Stimulated activated effector memory CD8-positive, alpha-beta T cell treated with anti-CD3 and anti-CD28 coated beads, Interleukin-12 subunit alpha, Interleukin-12 subunit beta, amount 100 ng/mL, for 72 hours (primary cell): Measurements from ENCODE around the gene OR10X1.

ENCODE experiments used
- ATAC-seq: fragments of 150-1000 bp; cut with Tn5 transposase; 2 replicates; pipeline ENCODE4 v1.10.0; 2021
- DNase-seq, 2 donors: peaks; one replicate each; pipeline ENCODE4 v3.0.0; 2021 to 2022; ENCODE audit warnings: low spot score in 2 of 2
- H3K27ac Mint-ChIP-seq: one replicate; pipeline ENCODE4 v1.8.0; 2022; ENCODE audit warnings: mild to moderate bottlenecking, mixed read lengths
- H3K36me3 Mint-ChIP-seq: one replicate; pipeline ENCODE4 v1.8.0; 2022; ENCODE audit warnings: mild to moderate bottlenecking, mixed read lengths
- H3K4me1 Mint-ChIP-seq: one replicate; pipeline ENCODE4 v1.8.0; 2022; ENCODE audit warnings: mixed read lengths
- H3K4me3 Mint-ChIP-seq: one replicate; pipeline ENCODE4 v1.8.0; 2022; ENCODE audit warnings: mild to moderate bottlenecking, mixed read lengths
- H3K9me3 Mint-ChIP-seq: one replicate; pipeline ENCODE4 v1.8.0; 2022; ENCODE audit warnings: mixed read lengths

Gene OR10X1

GRCh38 chr1:158579733-158580132, at the start of gene OR10X1:
Gene OR10X1 (minus strand): TSS chr1:158579899. CDS start chr1:158579899, 0 bp downstream.
- H3K9me3 Mint-ChIP-seq = no peaks in the 10 kb centered on the region
- ATAC-seq (no peak), DNase-seq (no peak)
- H3K27ac Mint-ChIP-seq = no peak within 1 kb of the TSS
- H3K4me1 Mint-ChIP-seq = no peaks in the 10 kb centered on the region
- no peak within 1 kb of the TSS for H3K4me3 Mint-ChIP-seq
- no peaks in the 10 kb centered on the region for H3K36me3 Mint-ChIP-seq

GRCh38 chr1:158613764-158614163, 34.1 kb upstream of the OR10X1 start:
- no peak overlapping the region for H3K27ac Mint-ChIP-seq
- H3K9me3 Mint-ChIP-seq = no peaks in the 10 kb centered on the region
- H3K4me3 Mint-ChIP-seq = no peak overlapping the region
- no peaks in the 10 kb centered on the region for H3K4me1 Mint-ChIP-seq
- DNase-seq = no peak
- H3K36me3 Mint-ChIP-seq = no peaks in the 10 kb centered on the region
- ATAC-seq = no peak

GRCh38 chr1:158611916-158612315, 32.2 kb upstream of the OR10X1 start:
- no peak for DNase-seq
- Mint-ChIP-seq H3K27ac (no peak overlapping the region), H3K4me1 (no peaks in the 10 kb centered on the region), H3K36me3 (no peaks in the 10 kb centered on the region), H3K4me3 (no peak overlapping the region), H3K9me3 (no peaks in the 10 kb centered on the region)
- no peak for ATAC-seq

GRCh38 chr1:158607296-158607695, 27.6 kb upstream of the OR10X1 start:
- Mint-ChIP-seq H3K4me3 (no peak overlapping the region), H3K4me1 (no peaks in the 10 kb centered on the region), H3K27ac (no peak overlapping the region), H3K9me3 (no peaks in the 10 kb centered on the region), H3K36me3 (no peaks in the 10 kb centered on the region)
- no peak for ATAC-seq
- no peak for DNase-seq

GRCh38 chr1:158604968-158605367, 25.3 kb upstream of the OR10X1 start, which contains the start of gene OR10Z1:
Gene OR10Z1 (plus strand): TSS chr1:158605268. CDS start chr1:158606439, 1,171 bp downstream.
- Mint-ChIP-seq H3K36me3 (no peaks in the 10 kb centered on the region), H3K4me1 (no peaks in the 10 kb centered on the region), H3K9me3 (no peaks in the 10 kb centered on the region), H3K4me3 (no peak within 1 kb of the TSS), H3K27ac (no peak within 1 kb of the TSS)
- ATAC-seq = no peak
- no peak for DNase-seq

GRCh38 chr1:158600735-158601134, 21.0 kb upstream of the OR10X1 start:
- DNase-seq (no peak), ATAC-seq (no peak)
- Mint-ChIP-seq H3K9me3 (peaks cover 23% of the 10 kb centered on the region), H3K36me3 (no peaks in the 10 kb centered on the region), H3K27ac (no peak overlapping the region), H3K4me1 (no peaks in the 10 kb centered on the region), H3K4me3 (no peak overlapping the region)

- Mint-ChIP-seq H3K36me3 (no peaks in the 10 kb centered on the region), H3K4me3 (no peak overlapping the region), H3K9me3 (peaks cover 7% of the 10 kb centered on the region), H3K27ac (no peak overlapping the region), H3K4me1 (no peaks in the 10 kb centered on the region)
- ATAC-seq (no peak), DNase-seq (no peak)
These were observed 7.2 kb upstream of the OR10X1 start for GRCh38 chr1:158586942-158587341.

- H3K27ac Mint-ChIP-seq = no peak overlapping the region
- H3K36me3 Mint-ChIP-seq = no peaks in the 10 kb centered on the region
- ATAC-seq = no peak
- DNase-seq = no peak
- H3K9me3 Mint-ChIP-seq = peaks cover 5% of the 10 kb centered on the region
- H3K4me1 Mint-ChIP-seq = no peaks in the 10 kb centered on the region
- no peak overlapping the region for H3K4me3 Mint-ChIP-seq
These were observed 4.3 kb upstream of the OR10X1 start for GRCh38 chr1:158583962-158584361.

- H3K27ac Mint-ChIP-seq = no peak overlapping the region
- no peaks in the 10 kb centered on the region for H3K36me3 Mint-ChIP-seq
- DNase-seq = no peak
- no peaks in the 10 kb centered on the region for H3K4me1 Mint-ChIP-seq
- H3K4me3 Mint-ChIP-seq = no peak overlapping the region
- no peak for ATAC-seq
- no peaks in the 10 kb centered on the region for H3K9me3 Mint-ChIP-seq
These were observed 2.1 kb downstream of the OR10X1 start for GRCh38 chr1:158577561-158577960.

GRCh38 chr1:158572226-158572625, 7.5 kb downstream of the OR10X1 start:
- H3K9me3 Mint-ChIP-seq = no peaks in the 10 kb centered on the region
- DNase-seq (no peak), ATAC-seq (no peak)
- H3K4me1 Mint-ChIP-seq = no peaks in the 10 kb centered on the region
- H3K27ac Mint-ChIP-seq = no peak overlapping the region
- no peak overlapping the region for H3K4me3 Mint-ChIP-seq
- no peaks in the 10 kb centered on the region for H3K36me3 Mint-ChIP-seq

GRCh38 chr1:158570480-158570879, 9.2 kb downstream of the OR10X1 start, which contains the start of gene OR6P1:
Gene OR6P1 (minus strand): TSS chr1:158570580. CDS start chr1:158563604, 6,976 bp downstream.
- ATAC-seq = no peak
- Mint-ChIP-seq H3K4me1 (no peaks in the 10 kb centered on the region), H3K36me3 (no peaks in the 10 kb centered on the region), H3K9me3 (no peaks in the 10 kb centered on the region), H3K27ac (no peak within 1 kb of the TSS), H3K4me3 (no peak within 1 kb of the TSS)
- no peak for DNase-seq

GRCh38 chr1:158564608-158565007, 15.1 kb downstream of the OR10X1 start:
- DNase-seq (no peak), ATAC-seq (no peak)
- Mint-ChIP-seq H3K36me3 (no peaks in the 10 kb centered on the region), H3K9me3 (no peaks in the 10 kb centered on the region), H3K4me1 (no peaks in the 10 kb centered on the region), H3K27ac (no peak overlapping the region), H3K4me3 (no peak overlapping the region)

- no peaks in the 10 kb centered on the region for H3K4me1 Mint-ChIP-seq
- H3K27ac Mint-ChIP-seq = no peak overlapping the region
- ATAC-seq (no peak), DNase-seq (no peak)
- no peaks in the 10 kb centered on the region for H3K9me3 Mint-ChIP-seq
- no peak overlapping the region for H3K4me3 Mint-ChIP-seq
- no peaks in the 10 kb centered on the region for H3K36me3 Mint-ChIP-seq
These were observed 15.8 kb downstream of the OR10X1 start for GRCh38 chr1:158563853-158564252.

GRCh38 chr1:158559696-158560095, 20.0 kb downstream of the OR10X1 start:
- H3K4me1 Mint-ChIP-seq = no peaks in the 10 kb centered on the region
- H3K9me3 Mint-ChIP-seq = no peaks in the 10 kb centered on the region
- no peaks in the 10 kb centered on the region for H3K36me3 Mint-ChIP-seq
- ATAC-seq (no peak), DNase-seq (no peak)
- H3K27ac Mint-ChIP-seq = no peak overlapping the region
- no peak overlapping the region for H3K4me3 Mint-ChIP-seq

GRCh38 chr1:158554352-158554751, 25.3 kb downstream of the OR10X1 start, which contains the start of gene OR6Y1:
Gene OR6Y1 (minus strand): TSS chr1:158554405. CDS start chr1:158548105, 6,300 bp downstream.
- Mint-ChIP-seq H3K4me3 (no peak within 1 kb of the TSS), H3K4me1 (no peaks in the 10 kb centered on the region), H3K27ac (no peak within 1 kb of the TSS)

GRCh38 chr1:158552296-158552695, 27.4 kb downstream of the OR10X1 start:
- DNase-seq (no peak), ATAC-seq (no peak)
- no peak overlapping the region for H3K4me3 Mint-ChIP-seq
- H3K36me3 Mint-ChIP-seq = no peaks in the 10 kb centered on the region
- no peaks in the 10 kb centered on the region for H3K4me1 Mint-ChIP-seq
- no peaks in the 10 kb centered on the region for H3K9me3 Mint-ChIP-seq
- H3K27ac Mint-ChIP-seq = no peak overlapping the region

More at GRCh38 chr1:158554352-158554751, 25.3 kb downstream of the OR10X1 start, which contains the start of gene OR6Y1:
- ATAC-seq (no peak), DNase-seq (no peak)
- Mint-ChIP-seq H3K36me3 (no peaks in the 10 kb centered on the region), H3K9me3 (no peaks in the 10 kb centered on the region)

- Mint-ChIP-seq H3K27ac (no peak overlapping the region), H3K9me3 (no peaks in the 10 kb centered on the region), H3K36me3 (no peaks in the 10 kb centered on the region), H3K4me3 (no peak overlapping the region), H3K4me1 (no peaks in the 10 kb centered on the region)
- DNase-seq (no peak), ATAC-seq (peak; percentile 66)
These were observed 32.2 kb downstream of the OR10X1 start for GRCh38 chr1:158547533-158547932.
